HG03045 (cell line): ENCODE data around the gene RAB15.

Experiments
- ATAC-seq: cut with Tn5 transposase; IDR thresholded peaks from one replicate; pipeline ENCODE4 v1.9.1; 2021; ENCODE audit warnings: mild to moderate bottlenecking, moderate library complexity; ENCODE audit not compliant: unreplicated experiment

RAB15 gene

DNA sequence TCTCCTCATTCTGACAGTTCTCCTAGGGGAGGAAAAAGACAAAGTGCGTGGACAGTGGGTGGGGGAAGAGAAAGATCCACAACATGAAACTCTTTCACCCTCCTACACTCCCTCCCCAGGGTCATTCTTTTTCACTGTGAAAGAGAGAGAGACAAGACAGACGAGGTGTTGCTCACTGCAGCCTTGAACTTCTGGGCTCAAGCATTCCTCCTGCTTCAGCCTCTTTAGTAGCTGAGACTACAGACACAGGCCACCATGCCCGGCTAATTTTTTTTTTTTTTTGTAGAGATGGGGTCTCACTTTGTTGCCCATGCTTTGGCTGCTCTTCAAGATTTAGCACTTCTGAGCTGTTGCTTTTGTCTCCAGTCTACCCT lies 32.3 kb downstream of the RAB15 start:
- no peak for ATAC-seq

DNA sequence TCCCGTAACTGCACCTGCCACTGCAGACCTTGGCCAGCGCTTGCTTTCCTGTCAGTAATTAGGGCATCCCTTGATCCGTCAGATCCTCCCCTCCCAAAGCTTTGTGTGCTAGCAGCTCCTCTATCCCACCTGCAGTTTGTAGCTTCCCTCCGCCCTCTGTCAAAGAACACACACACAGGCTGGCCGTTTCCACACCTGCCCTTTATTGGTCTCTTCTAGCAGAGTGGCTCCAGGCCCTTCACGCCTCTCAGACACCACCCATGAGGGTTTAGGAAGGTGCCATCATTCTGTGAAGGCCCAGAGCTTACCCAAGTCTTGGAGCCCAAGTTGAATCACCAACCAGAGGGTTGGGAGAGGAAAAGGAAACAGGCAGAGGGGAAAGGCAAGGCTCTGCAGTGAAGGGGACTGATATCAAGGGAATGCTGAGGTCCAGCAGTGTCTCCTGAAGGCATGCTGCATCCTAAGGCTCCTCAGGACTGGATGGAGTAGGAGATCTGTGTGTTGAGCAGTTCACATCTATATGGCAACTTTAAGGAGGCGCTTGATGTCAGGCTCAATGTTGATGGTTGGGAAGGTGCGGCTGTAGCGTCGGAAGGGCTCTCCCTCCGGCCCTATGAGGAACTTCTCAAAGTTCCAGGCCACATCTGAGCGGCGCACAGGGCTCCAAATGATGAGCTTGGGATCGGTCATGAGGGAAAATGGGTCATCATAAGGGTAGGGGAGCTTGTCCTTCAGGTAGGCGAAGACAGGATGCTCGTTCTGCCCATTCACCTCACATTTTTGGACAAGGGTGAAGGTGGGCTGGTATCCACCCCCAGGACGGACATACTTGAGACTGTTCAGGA lies 32.9 kb downstream of the RAB15 start:
- ATAC-seq: no peak

DNA sequence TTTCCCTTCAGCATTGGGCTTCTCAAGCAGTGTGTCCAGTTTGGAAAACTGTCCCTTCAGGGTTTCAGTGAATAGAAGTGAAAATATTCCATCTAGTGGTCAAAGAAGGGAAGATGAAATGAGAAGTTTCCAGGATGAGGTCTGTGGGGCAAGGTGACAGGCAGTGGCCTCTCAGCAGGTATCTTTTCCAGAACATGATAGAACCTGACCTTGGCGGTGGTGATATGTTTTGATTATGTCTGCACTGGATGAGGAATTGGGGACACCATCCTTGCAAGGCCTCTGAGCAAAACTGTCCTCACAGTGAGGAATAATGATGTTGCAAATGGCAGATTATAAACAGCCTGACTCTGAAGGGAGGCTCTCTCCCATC lies 34.3 kb downstream of the RAB15 start:
- no peak for ATAC-seq

DNA sequence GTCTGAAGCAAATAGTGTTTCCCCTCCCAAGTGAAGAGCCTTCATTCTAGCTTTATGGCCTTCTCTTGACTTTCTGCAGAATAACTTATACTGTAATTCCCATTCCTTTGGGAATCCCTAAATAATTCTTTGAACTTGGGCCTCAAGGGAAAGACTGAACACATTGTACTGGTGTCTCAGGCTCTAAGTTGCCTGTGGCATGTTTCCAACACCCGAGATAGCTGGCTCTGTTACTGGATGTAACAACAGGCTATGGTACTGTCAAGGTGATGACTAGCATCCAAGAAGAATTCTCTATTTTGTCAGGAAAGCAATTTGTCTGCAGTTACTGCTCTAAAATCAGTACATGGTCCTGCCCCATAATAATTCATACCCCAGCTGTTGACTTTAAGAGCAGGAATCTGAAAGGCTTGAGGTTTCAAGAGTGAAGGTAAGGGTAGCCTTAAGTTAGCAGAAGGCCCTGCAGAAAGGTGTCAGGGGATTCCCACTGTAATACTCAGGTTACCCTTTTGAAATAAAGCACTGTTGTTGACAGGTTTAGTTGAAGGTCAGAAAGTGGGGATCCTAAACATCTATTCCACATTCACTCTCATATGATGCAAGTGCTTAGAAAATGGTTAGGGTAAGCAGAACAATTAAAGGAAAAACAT lies 34.8 kb downstream of the RAB15 start:
- ATAC-seq: no peak

DNA sequence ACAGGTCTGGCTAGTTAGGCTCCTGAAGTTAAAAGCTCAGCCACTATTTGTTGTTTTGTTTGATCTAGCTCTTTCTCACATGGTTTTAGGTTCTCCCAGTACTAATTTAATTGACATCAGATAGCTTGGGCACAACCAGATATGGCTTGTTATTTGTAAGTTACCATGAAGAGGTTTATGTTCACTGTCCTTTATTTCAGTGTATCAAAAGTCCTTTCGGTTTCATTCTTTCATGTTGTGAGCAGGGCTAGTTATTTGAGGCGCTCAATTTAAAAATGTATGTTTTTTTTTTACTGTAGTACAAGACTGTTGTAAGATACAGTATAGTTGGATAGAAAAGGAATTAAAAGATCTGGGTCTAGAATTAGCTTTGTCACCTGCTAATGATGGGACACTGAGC lies 36.6 kb downstream of the RAB15 start:
- ATAC-seq: no peak

DNA sequence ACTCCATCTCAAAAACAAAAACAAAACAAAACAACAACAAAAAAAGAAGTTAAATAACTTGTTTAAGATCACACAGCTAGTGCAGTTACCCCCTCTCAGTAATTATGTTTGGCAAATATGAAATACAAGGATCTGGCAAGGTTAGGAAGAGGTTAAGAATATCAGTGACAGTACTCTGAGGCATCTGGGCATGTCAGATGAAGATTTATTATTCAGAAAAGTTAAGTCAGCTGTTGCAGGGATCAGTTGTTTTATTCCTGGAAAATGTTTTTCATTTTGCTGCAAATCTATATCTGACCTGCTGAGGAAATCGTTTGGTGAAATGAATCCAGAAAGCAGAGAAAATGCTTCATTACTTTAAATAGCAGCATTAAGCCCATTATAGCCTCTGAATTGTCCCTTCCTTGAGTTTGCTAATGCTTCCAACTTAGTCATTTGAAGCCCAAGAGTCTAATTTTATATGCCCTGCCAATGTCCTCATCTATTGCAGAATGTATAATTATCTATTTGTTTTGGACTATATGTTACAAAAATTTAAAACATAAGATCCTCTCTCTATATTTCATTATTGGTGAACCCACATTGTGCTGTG lies 37.7 kb downstream of the RAB15 start:
- no peak for ATAC-seq

DNA sequence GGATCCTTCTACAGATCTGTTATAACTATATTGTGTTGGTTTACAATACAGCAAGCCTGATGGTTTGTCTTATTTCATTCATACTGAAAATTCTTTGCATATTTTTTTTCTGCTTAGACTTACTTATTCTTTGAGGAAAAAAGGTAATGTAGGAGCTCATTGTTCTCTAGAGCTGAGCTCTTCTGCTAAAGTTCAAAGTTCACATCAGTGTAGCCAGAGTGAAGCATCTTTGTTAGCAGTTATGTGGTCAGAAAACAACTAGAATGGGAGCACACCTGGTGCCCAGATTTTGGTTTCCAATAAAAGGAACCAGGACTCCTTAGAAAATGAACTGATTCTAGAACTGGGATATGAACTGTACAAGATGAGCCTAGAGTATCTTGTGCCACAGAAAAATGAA lies 39.9 kb downstream of the RAB15 start:
- ATAC-seq: no peak

DNA sequence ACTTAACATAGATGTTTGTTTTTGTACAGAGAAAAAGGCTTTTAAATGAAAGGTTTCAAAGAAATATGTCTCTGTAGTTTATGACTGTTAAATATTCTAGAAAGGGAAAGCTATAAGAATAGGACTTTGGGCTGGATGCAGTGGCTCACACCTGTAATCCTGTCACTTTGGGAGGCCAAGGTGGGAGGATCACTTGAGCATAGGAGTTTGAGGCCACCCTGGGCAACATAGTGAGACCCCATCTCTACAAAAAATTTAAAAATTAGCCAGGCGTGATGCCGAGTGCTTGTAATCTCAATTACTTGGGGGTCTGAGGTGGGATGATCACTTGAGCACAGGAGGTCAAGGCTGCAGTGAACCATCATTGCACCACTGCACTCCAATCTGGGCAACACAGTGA lies 41.0 kb downstream of the RAB15 start:
- no peak for ATAC-seq

DNA sequence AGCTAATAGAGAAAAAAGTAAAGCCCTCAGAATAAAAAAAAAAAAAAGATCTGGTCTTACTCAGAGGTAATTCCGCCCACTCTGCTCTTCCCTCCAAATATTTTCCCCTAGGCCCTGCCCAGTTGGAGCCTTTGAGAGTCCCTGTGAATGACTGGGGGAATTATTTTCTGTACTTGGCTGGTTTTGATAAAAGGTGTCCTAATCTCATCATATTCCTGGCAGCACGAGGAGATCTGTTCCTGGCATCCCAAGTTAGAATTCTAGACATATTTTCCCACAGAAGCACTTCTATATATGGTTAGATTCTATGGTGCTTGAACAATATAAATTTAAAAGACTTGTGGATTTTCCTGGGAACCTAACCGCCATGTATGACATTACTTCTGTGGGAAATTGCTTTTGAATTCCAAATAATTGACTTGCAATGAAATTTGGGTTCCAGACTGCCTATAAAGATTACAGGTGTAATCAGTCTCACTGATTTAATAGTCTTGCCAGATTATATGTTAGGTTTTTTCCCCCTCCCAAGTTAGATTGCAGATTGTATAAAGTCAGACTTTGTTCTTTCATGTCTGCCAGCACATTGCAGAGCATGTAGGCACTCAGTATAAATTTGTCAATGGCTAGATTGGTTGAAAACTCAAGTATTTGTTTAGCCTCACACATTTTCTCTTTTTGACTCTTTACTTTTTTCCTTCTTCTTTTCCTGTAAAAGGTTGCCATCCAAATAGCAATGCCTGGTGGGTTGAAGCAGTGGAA lies 41.9 kb downstream of the RAB15 start:
- ATAC-seq: no peak

DNA sequence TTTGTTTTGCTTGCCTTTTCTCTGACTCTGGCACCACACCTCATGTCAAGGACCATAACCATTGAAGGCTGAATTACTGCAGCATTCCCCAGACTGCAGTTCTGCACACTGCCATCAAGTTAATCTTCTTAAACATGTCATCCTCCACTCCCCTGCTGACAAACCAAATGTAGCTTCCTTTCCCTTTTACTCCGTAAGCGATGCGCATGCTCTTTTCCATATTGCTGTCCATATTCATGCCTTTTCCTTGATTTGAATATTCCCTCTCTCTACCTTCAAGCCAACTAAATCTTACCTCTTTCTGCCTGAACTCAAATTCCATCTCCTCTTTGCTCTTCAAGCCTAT lies 43.1 kb downstream of the RAB15 start:
- no peak for ATAC-seq

DNA sequence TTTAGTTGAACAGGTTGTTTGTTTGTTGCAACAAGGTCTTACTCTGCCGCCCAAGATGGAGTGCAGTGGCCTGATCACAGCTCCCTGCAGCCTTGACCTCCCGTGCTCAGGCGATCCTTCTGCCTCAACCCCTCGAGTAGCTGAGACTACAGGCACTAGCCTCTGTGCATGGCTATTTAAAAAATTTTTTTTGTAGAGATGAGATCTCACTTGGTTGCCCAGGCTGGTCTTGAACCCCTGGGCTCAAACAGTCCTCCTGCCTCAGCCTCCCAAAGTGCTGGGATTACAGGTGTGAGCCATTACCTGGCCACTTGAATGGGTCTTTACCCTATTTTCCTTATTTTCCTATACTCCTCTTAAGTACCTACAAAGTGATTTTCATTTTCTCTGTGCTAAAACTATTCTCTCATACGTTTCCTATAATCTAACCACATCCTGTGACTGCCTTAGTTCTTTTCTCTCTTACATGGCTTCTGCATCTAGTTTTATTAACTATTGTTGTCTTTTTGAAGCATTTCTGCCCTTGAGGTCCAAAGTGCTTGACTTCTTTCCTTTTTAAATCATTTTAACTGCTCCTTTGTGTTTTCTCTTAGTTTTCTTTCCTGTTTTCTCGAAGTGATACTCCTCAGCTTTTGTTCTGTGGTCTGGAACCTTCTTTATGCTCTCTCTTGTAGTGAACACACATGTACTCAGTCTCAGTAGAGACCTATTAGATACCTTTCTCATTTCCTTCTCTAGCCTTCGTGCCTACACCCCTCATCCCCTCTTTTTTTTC lies 43.7 kb downstream of the RAB15 start:
- peak; percentile 65 for ATAC-seq

DNA sequence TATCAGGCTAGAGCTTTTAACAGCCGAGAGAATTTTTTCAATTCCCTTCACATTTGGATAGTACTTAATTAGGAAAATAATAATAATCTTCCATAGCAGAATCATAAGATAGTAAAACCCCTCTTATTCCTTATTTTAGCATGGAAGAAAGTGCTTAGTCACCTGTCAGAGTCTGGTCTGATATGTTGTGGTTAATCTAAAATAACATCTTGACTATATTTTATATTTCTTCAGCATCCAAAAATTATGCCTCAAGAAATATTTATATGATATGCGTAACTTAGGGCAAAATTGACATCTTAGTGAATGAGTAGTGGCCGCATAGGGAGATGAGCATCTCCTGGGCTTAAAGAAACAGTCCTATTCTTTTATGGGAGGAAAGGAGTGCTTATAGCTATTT lies 45.1 kb downstream of the RAB15 start:
- no peak for ATAC-seq

DNA sequence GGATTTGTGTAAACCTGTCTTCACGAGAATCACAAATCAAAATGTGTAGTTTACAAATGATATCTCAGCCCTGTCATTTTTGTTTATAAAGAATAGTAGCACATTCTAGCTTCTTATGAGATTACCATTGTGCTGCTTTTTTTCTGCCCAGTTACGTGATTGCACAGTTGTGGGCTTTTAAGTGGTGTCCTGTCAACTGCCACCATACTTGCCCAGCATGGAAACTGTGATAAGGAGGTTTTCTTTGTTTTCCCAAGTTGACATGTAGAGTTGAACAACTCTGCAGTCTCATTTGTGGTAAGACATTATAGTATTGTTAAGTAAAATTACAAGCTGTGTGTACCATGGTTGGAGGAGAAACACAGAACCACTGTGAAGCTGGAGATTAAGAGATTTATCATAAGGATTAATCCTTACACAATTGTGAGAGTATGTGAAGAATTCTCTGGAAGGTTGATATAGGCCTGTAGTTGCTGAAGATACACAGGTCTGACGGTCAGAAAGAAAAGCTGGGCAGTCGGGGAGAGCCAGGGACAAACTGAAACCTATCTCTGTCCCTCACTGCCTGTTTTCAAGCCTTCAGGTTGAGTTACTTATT lies 45.6 kb downstream of the RAB15 start:
- no peak for ATAC-seq

DNA sequence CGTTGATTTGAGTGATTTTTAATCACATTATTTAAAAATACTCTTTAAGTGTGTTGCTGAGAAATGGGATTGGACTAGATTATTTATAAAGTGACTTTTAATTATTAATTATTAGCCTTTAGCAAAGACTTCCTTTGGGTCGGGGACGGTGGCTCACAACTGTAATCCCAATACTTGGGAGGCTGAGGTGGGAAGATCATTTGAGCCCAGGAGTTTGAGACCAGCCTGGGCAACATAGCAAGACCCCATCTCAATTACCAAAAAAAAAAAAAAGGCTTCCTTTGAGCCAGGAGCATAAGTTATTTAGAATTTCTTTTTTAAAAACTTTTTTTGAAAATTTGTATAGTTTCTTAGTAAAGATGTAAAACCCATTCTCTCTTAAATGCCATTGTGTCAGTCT lies 49.1 kb downstream of the RAB15 start:
- ATAC-seq: no peak

DNA sequence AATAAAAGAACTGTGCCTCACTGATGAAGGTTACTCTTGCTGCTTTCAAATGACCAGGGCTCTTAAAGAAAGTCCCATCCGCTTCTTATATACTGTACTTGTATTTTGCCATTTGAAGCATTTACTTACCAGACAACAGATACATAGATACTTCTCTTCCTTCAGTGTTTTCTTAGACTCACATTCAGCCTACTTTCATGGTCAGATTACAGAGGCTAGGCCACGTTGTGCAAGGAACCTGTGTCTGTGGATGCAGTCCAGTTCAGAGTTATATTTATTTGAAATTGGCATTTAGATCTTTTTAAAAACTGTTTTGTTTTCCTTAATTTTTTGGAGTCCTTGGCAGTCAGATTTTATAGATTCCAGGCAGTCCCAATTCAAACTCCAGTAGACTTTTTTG lies 51.7 kb downstream of the RAB15 start:
- no peak for ATAC-seq

DNA sequence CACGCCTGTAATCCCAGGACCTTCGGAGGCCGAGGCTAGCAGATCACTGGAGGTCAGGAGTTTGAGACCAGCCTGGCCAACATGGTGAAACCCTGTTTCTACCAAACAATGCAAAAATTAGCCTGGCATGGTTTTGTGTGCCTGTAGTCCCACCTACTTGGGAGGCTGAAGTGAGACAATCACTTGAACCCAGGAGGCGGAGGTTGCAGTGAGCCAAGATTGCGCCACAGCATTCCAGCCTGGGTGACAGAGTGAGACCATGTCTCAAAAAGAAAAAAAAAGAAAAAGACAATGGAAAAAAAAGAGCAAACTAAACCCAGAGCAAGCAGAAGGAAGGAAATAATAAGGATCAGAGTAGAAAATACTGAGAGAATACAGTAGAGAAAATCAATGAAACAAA lies 52.5 kb downstream of the RAB15 start:
- no peak for ATAC-seq

DNA sequence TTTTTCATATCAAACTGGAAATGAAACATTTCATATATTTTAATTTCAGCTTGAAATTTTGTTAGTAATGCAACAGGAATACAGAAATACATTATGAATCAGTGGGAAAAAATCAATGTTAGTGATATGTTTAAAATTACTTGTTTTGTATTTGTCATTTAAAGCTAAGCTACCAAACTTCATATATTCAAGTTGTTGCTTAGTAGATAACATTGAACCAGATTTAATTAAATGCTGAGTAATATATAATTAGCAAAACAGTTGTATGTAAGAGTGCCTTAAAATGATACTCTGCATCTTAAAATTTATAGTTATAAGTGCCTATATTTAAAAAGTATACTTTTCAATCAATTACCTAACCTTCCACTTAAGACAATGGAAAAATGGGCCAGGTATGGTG lies 52.9 kb downstream of the RAB15 start:
- no peak for ATAC-seq

DNA sequence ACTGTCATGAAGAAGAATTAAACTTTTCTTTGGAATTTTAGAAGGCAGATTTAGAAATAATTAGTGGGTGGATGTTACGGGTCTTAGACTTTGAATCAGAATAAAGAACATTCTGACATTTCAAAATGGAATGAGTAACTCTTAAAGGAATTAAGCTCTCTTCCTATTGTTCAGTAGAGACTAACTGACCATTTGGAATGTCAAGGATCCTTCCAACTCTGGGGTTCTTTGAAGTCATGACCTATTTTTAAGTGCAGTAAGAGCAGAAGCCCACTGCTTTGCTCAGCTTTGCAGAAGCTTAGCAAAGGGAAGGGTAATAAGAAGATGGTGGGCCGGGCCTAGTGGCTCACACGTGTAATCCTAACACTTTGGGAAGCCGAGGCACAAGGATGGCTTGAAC lies 53.9 kb downstream of the RAB15 start:
- ATAC-seq: no peak

DNA sequence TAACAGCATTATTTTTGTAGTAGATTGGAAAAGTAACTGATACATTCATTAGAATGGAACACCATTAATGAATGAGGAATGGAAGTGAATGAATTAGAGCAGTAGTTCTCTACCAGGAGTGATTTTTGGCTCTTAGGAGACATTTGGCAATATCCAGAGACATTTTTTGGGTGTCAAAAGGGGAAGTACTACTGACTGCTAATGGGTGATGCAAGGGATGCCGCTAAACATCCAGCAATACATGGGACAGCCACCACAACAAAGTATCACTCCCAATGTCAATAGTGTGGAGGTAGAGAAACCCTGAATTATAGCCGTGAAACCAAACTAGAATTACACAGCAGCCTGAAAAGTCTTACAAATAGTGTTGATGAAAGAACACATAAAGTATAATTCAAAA lies 56.3 kb downstream of the RAB15 start:
- no peak for ATAC-seq

DNA sequence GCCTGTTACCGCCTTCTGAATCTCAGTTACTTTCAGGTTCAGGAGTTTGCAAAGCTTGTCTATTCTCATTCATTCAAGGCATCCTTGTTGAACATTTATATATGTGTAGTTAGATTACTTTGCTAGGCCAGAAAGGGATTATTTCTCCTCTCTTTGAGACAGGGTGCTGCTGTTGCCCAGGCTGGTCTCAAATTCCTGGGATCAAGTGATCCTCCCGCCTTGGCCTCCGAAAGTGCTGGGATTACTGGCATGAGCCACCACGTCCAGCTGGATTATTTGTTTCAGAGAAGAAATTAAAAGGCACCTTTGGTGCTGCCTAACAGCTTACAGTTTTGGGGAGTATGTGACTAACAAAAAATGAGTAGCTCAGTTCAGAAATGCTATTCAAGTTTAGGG lies 57.1 kb downstream of the RAB15 start:
- ATAC-seq: no peak
